ENCODE data around the gene GJC1.
"Not testable (repeated sequence)": the region's sequence is repeated elsewhere in the genome, so short reads cannot be mapped to it uniquely, and the experiment has no call there.

GJC1 gene

GRCh38 chr17:44757918-44758413 lies 72.1 kb downstream of the GJC1 start:
- DNase-seq, result no peak

DNA sequence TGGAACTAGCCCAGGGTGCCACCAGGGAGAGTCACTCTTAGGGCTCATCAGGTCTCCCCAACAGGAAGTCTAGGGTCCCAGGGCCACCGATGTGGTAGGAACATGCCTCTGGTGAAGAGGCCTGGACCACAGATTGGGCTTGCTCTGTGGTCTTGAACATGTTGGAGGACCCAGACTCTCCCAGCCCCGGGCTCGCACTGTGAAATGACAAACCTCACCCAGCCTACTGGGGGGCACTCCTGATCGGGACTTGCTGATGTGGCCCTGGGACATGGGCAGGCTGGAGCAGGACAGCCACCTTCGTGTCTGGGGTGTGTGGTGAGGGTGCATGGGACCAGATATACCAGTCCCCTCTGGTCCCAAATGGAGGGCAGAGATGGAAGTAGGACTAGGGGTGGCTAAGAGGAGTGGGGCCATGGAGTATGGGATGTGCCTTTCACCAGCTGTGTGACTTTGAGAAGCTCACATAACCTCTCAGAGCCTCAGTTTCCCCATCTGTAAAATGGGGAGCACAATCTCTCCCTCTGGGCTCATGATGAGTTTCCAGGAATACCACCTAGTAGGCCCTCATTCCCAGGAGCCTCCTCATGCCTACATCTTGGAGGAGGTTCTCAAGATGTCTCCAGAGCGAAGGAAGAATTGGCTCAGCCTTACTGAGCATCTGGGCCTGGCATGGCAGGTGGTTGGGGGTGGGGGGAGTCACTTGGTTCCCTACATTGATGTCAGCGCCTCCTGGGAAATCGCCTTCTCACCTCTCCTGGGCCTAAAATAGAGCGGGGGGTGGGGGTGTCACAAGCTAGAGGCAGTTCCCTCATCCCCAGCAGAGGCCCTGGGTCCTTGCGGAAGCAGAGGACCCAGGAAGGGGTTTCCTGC lies 72.8 kb downstream of the GJC1 start:
- no peak for DNase-seq

GRCh38 chr17:44755180-44755579 lies 74.9 kb downstream of the GJC1 start:
- not testable (repeated sequence) for DNase-seq

GRCh38 chr17:44754276-44754675 lies 75.8 kb downstream of the GJC1 start:
- DNase-seq, result no peak

GRCh38 chr17:44752953-44753861 lies 76.9 kb downstream of the GJC1 start:
- no peak for DNase-seq

- DNase-seq, result no peak
Observed at GRCh38 chr17:44751806-44752205, 78.3 kb downstream of the GJC1 start.

DNA sequence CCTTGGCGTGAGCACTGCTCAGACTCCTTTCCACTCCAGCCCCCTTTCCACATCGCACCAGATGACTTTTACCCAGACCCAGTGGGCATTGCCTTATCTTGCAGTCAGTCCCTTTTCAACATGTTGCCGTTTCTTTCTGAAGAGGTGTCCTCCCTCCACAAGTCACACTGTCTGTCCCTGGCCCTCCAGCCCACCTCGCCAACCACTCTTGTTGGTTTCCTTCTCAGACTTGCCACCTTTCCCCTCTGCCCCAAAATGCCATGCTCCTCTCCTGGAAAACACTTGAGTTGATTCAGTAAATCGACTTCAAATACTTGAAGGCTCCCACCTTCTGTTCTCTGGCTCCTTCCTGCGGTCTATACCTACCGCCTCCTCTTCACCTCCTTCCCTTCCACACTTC lies 78.8 kb downstream of the GJC1 start:
- DNase-seq, result no peak

DNA sequence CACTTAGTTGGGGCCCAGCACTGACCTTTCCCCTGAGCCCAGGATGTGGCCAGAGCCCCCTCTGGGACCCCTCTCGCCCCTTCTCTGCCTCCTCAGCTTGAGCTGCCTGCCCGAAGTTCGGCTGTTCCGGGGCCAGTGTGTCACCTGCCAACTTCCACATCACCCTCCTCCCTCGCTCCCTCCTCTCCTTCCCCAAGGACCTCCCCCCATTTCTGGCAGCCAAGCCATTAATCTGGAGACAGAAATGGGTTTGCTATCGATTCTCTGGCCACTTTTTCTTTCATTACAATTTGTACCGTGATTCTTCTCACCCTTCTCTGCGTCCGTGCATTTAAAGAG lies 80.1 kb downstream of the GJC1 start:
- DNase-seq, result no peak

DNA sequence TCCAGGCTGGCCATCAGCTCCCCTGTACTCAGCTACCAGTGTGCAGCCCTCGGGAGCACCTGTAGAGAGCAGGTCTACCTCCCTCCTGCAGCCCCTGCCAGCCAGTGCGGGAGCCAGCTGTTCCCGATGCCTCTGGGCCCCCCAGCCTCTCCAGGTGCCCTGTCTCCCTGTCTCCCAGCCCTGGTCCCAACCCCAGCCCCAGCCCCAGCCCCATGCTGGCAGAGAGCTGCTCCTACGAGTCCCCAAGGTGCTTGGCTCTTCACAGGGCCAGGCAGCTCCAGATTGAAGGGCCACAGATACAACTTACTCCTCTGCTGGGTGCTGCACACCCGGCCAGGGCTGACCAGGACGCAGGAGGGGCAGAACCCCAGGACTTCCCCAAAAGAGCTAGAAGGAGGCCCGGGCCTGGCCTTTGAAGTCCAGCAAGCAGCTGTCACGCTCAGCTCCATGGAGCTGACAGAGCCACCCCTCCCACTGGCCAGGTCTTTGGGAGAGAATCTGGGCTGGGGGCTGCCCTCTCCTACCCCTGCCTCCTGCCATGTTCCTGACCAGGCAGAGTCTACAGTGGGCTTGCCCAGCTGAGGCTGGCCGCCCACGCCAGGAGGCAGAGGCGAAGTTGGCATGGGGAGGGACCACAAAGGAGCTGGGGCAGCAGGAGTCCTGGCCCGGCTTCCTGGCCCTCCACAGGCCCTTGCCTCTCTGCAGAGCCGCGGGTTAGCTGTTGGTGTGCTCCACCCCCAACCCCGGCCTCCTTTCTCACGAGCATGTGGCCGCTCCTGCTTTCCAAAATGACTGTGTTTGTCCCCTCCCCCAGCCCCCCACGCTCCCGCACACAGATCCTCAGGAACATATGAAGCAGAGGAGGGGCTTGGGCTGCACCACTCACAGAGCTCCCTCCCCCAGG lies 80.8 kb downstream of the GJC1 start:
- DNase-seq, result no peak

Measured in NCI-H187 (cell line).